GM10266 (cell line): Measurements from ENCODE around the gene TRIB2.

Experiments
- DNase-seq: peaks from one replicate; pipeline ENCODE4 v3.0.0; 2012; ENCODE audit errors: extremely low spot score
- TF ChIP-seq, protein P1 (sequence below): IDR thresholded peaks from 2 replicates; pipeline ENCODE4 v1.5.1; 2012; ENCODE audit warnings: mild to moderate bottlenecking, low read depth; ENCODE audit not compliant: control insufficient read depth, insufficient read depth; ENCODE audit errors: missing control alignments

Gene TRIB2

DNA sequence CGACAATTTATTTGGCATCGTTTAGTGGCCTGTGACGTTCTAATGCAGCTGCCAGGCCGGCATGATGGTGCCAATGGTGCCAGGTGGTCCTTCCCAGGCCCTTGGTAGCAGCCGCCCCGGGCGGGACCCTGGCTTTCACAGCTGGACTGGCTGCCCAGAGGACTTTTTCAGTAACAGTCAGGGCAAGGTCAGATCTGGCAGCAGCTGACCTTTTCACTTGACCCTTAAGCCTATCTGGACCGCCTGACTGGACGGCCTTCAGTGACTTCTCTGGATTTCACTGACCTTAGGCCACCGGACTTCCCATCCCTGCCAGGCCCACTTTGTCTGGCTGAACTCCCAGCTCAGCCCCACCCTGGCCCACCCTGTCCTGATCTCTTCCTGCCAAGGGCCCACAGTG, 15.9 kb downstream of the TRIB2 start:
- no peak for DNase-seq
- TF ChIP-seq, protein P1, sequence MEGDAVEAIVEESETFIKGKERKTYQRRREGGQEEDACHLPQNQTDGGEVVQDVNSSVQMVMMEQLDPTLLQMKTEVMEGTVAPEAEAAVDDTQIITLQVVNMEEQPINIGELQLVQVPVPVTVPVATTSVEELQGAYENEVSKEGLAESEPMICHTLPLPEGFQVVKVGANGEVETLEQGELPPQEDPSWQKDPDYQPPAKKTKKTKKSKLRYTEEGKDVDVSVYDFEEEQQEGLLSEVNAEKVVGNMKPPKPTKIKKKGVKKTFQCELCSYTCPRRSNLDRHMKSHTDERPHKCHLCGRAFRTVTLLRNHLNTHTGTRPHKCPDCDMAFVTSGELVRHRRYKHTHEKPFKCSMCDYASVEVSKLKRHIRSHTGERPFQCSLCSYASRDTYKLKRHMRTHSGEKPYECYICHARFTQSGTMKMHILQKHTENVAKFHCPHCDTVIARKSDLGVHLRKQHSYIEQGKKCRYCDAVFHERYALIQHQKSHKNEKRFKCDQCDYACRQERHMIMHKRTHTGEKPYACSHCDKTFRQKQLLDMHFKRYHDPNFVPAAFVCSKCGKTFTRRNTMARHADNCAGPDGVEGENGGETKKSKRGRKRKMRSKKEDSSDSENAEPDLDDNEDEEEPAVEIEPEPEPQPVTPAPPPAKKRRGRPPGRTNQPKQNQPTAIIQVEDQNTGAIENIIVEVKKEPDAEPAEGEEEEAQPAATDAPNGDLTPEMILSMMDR = no peak

DNA sequence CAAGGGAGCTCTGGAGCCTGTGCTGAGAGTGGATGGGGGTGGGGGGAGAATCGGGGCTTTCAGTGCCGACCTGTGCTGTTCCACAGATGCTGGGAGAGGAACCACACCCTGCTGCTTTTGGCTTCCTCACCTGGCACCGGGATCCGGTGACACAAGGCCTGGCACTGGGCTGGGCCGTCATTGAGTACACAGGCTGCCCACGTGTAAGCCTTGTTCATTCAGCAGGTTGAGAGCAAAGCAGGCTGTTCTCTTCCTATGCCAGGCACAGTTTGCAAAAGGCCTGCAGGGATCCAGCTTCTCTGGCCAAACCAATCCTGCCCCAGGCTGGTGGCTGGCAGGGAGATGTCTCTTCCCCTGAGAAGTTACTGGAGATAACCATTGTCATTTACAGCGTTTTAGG, 17.1 kb downstream of the TRIB2 start:
- DNase-seq = no peak

DNA sequence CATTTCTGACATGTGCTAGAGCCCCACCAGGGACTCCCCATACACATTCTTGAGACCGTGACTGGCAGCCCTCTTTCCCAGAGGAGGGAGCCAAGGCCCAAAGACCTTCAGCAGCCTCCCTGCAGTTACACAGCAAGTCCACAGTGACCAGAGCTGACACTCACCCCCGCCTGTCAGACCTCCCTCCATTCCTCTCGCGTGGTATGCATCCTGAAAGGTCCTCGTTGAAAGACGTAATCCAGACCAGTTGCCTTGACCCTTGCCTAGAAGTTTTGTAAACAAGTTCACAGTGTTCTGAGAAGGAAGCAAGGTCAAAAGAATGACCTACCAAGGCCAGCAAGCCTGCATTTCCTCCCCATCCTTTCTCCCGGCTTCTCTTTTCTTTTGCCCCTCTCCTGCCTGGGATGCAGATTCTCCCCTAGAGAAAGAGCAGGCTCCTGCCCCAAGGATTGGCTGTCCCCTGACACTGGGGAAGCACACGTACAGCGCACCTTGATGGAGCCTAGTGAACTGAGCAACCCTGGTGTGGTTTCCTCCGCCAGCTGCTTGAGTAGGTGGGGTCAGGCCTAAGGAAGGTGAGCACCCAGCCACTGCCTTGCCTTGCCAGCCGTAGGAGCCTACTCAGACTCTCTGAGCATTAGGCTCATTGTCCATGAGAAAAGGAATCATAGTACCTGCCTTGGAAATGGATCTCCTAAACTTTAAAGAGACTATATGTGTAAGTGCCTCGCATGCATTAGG, 18.3 kb downstream of the TRIB2 start:
- TF ChIP-seq, protein P1 = no peak
- no peak for DNase-seq

More for the DNA sequence above, 17.1 kb downstream of the TRIB2 start:
- TF ChIP-seq, protein P1 = no peak

DNA sequence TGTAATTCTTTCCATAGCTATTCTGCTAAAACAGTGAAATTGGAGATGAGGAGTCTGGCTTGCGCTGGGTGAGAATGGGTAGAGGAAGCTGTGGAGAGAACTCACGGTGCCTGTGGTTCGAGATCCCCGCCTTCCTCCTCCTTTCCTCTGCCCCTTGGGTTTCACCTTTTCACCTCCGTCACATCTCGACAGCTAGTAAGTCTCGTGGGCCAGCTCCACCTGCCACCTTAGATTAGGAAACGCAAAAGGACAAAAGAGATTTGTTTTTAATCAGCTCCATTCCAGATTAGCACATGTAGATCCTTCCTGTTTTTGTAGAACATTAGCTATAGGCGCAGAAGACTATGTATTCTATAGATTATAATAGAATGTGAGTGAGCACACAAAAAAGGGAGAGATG, 20.6 kb downstream of the TRIB2 start:
- TF ChIP-seq, protein P1 = no peak

DNA sequence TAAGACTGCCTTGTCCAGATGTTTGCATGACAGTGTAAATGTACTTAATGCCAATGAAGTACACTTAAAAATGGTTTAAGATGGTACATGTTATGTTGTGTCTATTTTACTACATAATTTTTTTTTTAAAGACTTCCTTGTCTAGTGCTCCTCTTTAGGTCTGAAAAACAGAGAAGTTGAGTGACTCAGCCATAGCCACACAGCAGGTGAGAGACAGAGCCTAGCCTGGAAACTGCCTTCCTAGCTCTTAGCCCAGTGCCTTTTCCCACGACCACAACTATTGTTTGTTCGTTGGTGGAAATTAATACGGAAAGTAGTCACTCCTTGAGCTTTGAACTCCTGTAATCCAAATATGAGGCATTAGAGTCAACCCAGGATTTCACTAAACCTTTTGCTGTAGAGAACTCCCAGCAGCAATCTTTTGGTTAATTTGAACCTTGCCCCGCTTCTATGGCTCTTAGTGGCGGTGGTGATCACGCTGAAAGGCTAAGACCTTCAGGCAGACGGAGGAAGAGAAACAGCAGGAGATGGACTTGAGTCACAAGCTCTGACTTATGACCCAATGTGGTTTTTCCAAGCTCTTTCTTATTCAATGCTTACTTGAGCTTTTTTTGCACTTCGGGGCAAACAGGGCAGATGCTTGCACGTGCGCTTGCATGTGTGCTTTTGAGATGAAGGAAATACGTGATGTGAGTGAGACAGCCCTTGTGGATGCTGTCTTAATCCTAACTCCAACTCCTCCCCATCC, 21.2 kb downstream of the TRIB2 start:
- TF ChIP-seq, protein P1 = no peak
- DNase-seq = no peak

More for the DNA sequence above, 20.6 kb downstream of the TRIB2 start:
- no peak for DNase-seq

DNA sequence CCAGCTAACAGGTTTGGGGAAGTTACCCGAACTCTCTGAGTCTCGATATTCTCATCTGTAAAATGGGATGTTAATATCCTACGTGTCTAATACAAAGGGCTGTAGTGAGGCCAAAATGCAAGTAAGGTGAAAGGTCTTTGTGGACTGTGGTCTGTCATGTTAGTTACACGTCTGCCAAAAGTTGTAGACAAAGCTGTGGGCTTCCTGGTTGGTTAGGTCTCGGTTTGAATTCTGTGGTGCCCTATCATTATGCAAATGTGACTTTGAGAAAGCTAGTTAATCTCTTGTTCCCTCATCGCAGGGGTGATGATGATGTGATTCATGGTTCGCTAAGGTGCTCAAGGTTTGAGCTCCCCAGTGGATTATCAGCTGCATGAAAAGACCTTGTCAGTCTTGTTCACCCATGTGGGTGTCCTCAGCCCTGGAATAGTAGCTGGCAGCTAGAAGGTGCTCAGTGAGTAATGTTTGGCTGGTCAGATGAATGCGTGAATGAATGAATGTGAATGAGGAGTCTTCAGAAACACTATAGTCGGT, 23.1 kb downstream of the TRIB2 start:
- no peak for DNase-seq
- TF ChIP-seq, protein P1 = no peak

DNA sequence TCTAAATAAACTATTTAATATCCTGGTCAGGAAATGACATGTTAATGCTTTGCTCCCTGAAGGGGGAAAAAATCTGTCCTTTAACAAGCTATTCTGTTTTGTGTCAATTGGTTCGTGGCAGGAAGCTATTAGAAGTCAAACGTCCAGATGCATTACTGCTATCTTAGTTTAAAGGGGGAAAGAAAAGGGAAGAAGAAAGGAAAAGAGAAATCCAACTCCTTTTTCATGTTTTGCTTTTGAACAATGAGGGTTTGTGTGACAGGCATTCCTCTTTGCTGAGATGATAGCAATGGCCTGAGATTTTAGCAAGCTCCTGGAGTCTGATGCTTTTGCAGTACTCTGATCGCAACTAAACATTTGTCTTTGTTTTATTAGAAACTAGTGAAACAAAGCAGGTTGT, 24.6 kb downstream of the TRIB2 start:
- TF ChIP-seq, protein P1 = no peak
- no peak for DNase-seq
